Hematopoietic multipotent progenitor cell treated with erythropoietin and hydrocortisone succinate and interleukin-3 and kit ligand, for 4 days (in vitro differentiated cells): ENCODE measurements around the gene CCDC78.

Experiments used
- DNase-seq: peaks from one replicate; pipeline ENCODE4 v3.0.0-alpha.2; 2015

Gene CCDC78

GRCh38 chr16:676913-677312, 49.3 kb downstream of the CCDC78 start:
- no peak for DNase-seq

GRCh38 chr16:676565-676902, 49.7 kb downstream of the CCDC78 start:
- no peak for DNase-seq

GRCh38 chr16:675884-676564, 50.2 kb downstream of the CCDC78 start:
- no peak for DNase-seq

GRCh38 chr16:674968-675883, 51.0 kb downstream of the CCDC78 start, which contains the start of gene RHBDL1:
Gene RHBDL1, plus strand, starts transcription at chr16:675671. Its CDS starts 120 bp downstream, at chr16:675791.
- peak; percentile 67 for DNase-seq

GRCh38 chr16:674214-674881, 51.9 kb downstream of the CCDC78 start:
- no peak for DNase-seq

GRCh38 chr16:673399-673991, 52.7 kb downstream of the CCDC78 start:
- no peak for DNase-seq

- DNase-seq, result no peak
These were observed 53.4 kb downstream of the CCDC78 start for GRCh38 chr16:672851-673250.
